Measurements from ENCODE around the gene SLC35A5. TPM values are rescaled to one million over a fixed set of nuclear protein-coding genes. Genes with fewer than 3 reads are reported as not detected.
"Not testable (repeated sequence)": the region's sequence is repeated elsewhere in the genome, so short reads cannot be mapped to it uniquely, and the experiment has no call there.

The SLC35A5 gene
- total RNA-seq, 1 donor, result 58.3 TPM

- Histone ChIP-seq H3K79me2 (ENCODE audit: insufficient read depth, low read length) (peaks cover 79% of the 10 kb centered on the region), H3K4me1 (ENCODE audit: insufficient read depth, low read length) (peaks cover 9% of the 10 kb centered on the region), H2AFZ (ENCODE audit: low read length) (no peak overlapping the region), H3K36me3 (ENCODE audit: insufficient read depth, low read length) (no peaks in the 10 kb centered on the region), H4K20me1 (ENCODE audit: insufficient read depth, low read length) (no peaks in the 10 kb centered on the region), H3K4me3 (ENCODE audit: insufficient read depth, low read length) (no peak overlapping the region), H3K27me3 (ENCODE audit: insufficient read depth, low read length) (no peaks in the 10 kb centered on the region), H3K9me3 (ENCODE audit: low read depth, low read length) (no peaks in the 10 kb centered on the region), H3K27ac (ENCODE audit: low read depth, low read length) (no peak overlapping the region), H3K4me2 (ENCODE audit: insufficient read depth, low read length) (no peak overlapping the region)
- DNase-seq (ENCODE audit: insufficient read length, low spot score, missing footprints), result no peak
- TF ChIP-seq, protein P1, sequence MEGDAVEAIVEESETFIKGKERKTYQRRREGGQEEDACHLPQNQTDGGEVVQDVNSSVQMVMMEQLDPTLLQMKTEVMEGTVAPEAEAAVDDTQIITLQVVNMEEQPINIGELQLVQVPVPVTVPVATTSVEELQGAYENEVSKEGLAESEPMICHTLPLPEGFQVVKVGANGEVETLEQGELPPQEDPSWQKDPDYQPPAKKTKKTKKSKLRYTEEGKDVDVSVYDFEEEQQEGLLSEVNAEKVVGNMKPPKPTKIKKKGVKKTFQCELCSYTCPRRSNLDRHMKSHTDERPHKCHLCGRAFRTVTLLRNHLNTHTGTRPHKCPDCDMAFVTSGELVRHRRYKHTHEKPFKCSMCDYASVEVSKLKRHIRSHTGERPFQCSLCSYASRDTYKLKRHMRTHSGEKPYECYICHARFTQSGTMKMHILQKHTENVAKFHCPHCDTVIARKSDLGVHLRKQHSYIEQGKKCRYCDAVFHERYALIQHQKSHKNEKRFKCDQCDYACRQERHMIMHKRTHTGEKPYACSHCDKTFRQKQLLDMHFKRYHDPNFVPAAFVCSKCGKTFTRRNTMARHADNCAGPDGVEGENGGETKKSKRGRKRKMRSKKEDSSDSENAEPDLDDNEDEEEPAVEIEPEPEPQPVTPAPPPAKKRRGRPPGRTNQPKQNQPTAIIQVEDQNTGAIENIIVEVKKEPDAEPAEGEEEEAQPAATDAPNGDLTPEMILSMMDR (IDR thresholded peaks at IDR 0.05; ENCODE audit: extremely low read depth, low read depth, low read length), result no peak
Measured at GRCh38 chr3:112557976-112558375, 3.9 kb upstream of the SLC35A5 start.

DNA sequence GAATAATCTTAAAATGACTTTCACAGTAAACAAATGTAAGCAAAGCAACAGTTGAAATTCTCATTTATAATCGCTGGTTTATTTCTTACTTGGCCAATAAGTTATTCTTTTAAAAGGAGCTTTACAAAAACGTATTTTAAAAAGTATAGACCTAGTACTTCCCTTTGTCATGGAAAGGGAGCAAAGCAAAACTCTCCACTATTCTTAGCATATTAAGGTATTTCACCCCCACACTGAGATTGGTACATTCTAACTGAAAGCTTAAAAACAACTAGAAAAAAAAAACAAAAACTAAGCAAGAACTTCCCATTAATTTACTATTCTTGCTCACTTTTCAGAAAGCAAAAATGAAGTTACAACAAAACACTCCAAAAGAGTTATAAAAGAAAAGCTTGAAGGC, 1.5 kb upstream of the SLC35A5 start:
- H3K4me1 ChIP-seq (ENCODE audit: insufficient read depth, low read length), result peaks cover 14% of the 10 kb centered on the region
- H3K79me2 ChIP-seq (ENCODE audit: insufficient read depth, low read length), result peaks cover 62% of the 10 kb centered on the region
- no peaks in the 10 kb centered on the region for H3K9me3 ChIP-seq (ENCODE audit: low read depth, low read length)
- H3K36me3 ChIP-seq (ENCODE audit: insufficient read depth, low read length), result no peaks in the 10 kb centered on the region
- no peak overlapping the region for H2AFZ ChIP-seq (ENCODE audit: low read length)
- no peak for DNase-seq (ENCODE audit: insufficient read length, low spot score, missing footprints)
- H3K27me3 ChIP-seq (ENCODE audit: insufficient read depth, low read length), result no peaks in the 10 kb centered on the region
- H4K20me1 ChIP-seq (ENCODE audit: insufficient read depth, low read length), result no peaks in the 10 kb centered on the region
- peak overlapping the region; percentile 74 for H3K4me3 ChIP-seq (ENCODE audit: insufficient read depth, low read length)
- peak overlapping the region; percentile 88 for H3K27ac ChIP-seq (ENCODE audit: low read depth, low read length)
- TF ChIP-seq, protein P1 (IDR thresholded peaks at IDR 0.05; ENCODE audit: extremely low read depth, low read depth, low read length), result no peak
- H3K4me2 ChIP-seq (ENCODE audit: insufficient read depth, low read length), result peak overlapping the region; percentile 69

- Histone ChIP-seq H4K20me1 (ENCODE audit: insufficient read depth, low read length) (no peaks in the 10 kb centered on the region), H2AFZ (ENCODE audit: low read length) (peak overlapping the region; percentile 86), H3K4me1 (ENCODE audit: insufficient read depth, low read length) (peaks cover 14% of the 10 kb centered on the region), H3K4me3 (ENCODE audit: insufficient read depth, low read length) (peak overlapping the region; percentile 74), H3K4me2 (ENCODE audit: insufficient read depth, low read length) (peak overlapping the region; percentile 69), H3K79me2 (ENCODE audit: insufficient read depth, low read length) (peaks cover 56% of the 10 kb centered on the region), H3K27me3 (ENCODE audit: insufficient read depth, low read length) (no peaks in the 10 kb centered on the region), H3K9me3 (ENCODE audit: low read depth, low read length) (no peaks in the 10 kb centered on the region), H3K27ac (ENCODE audit: low read depth, low read length) (peak overlapping the region; percentile 88), H3K36me3 (ENCODE audit: insufficient read depth, low read length) (no peaks in the 10 kb centered on the region)
- TF ChIP-seq, protein P1 (IDR thresholded peaks at IDR 0.05; ENCODE audit: extremely low read depth, low read depth, low read length), result no peak
- DNase-seq (ENCODE audit: insufficient read length, low spot score, missing footprints), result peak; percentile 90
Measured at GRCh38 chr3:112560721-112561483, 943 bp upstream of the SLC35A5 start.

- Histone ChIP-seq H3K27ac (ENCODE audit: low read depth, low read length) (peak overlapping the region; percentile 88), H3K4me1 (ENCODE audit: insufficient read depth, low read length) (peaks cover 14% of the 10 kb centered on the region), H3K79me2 (ENCODE audit: insufficient read depth, low read length) (peaks cover 54% of the 10 kb centered on the region), H3K36me3 (ENCODE audit: insufficient read depth, low read length) (no peaks in the 10 kb centered on the region), H3K4me2 (ENCODE audit: insufficient read depth, low read length) (peak overlapping the region; percentile 69), H3K27me3 (ENCODE audit: insufficient read depth, low read length) (no peaks in the 10 kb centered on the region), H3K9me3 (ENCODE audit: low read depth, low read length) (no peaks in the 10 kb centered on the region), H4K20me1 (ENCODE audit: insufficient read depth, low read length) (no peaks in the 10 kb centered on the region), H3K4me3 (ENCODE audit: insufficient read depth, low read length) (peak overlapping the region; percentile 74), H2AFZ (ENCODE audit: low read length) (peak overlapping the region; percentile 86)
- peak; percentile 88 for DNase-seq (ENCODE audit: insufficient read length, low spot score, missing footprints)
- TF ChIP-seq, protein P1 (IDR thresholded peaks at IDR 0.05; ENCODE audit: extremely low read depth, low read depth, low read length), result no peak
Measured at GRCh38 chr3:112561484-112561733, 436 bp upstream of the SLC35A5 start.

- H3K27me3 ChIP-seq (ENCODE audit: insufficient read depth, low read length); DNase-seq (ENCODE audit: insufficient read length, low spot score, missing footprints); H3K27ac ChIP-seq (ENCODE audit: low read depth, low read length); H3K4me3 ChIP-seq (ENCODE audit: insufficient read depth, low read length); H4K20me1 ChIP-seq (ENCODE audit: insufficient read depth, low read length); H3K36me3 ChIP-seq (ENCODE audit: insufficient read depth, low read length); H3K9me3 ChIP-seq (ENCODE audit: low read depth, low read length); H2AFZ ChIP-seq (ENCODE audit: low read length); H3K4me2 ChIP-seq (ENCODE audit: insufficient read depth, low read length): not testable (repeated sequence)
- Histone ChIP-seq H3K4me1 (ENCODE audit: insufficient read depth, low read length) (peaks cover 12% of the 10 kb centered on the region), H3K79me2 (ENCODE audit: insufficient read depth, low read length) (peaks cover 28% of the 10 kb centered on the region)
Measured at GRCh38 chr3:112564247-112564939, 2.5 kb downstream of the SLC35A5 start.
